ENCODE data around the gene ITGA5.

DNA sequence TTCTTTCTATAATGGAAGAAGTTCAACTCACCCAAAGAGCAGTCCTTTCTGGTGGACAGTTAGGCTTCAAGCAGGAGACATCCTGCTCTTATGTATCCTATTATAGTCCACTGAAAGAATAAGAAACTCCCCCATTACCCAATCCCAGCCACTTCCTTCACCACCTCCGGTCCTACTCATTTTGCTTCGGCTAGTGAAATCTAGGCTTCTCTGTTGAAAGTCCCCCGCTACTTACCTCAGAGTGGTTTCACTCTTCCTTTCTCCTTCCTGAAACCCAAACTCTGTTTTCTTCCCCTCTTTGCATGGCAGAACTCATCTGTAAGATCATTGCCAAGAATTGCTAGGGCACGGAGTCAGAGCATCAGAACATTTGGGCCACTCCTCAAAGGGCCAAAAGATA is 54.7 kb downstream of the ITGA5 start, which contains the start of gene GPR84:
- TF ChIP-seq, protein P1, sequence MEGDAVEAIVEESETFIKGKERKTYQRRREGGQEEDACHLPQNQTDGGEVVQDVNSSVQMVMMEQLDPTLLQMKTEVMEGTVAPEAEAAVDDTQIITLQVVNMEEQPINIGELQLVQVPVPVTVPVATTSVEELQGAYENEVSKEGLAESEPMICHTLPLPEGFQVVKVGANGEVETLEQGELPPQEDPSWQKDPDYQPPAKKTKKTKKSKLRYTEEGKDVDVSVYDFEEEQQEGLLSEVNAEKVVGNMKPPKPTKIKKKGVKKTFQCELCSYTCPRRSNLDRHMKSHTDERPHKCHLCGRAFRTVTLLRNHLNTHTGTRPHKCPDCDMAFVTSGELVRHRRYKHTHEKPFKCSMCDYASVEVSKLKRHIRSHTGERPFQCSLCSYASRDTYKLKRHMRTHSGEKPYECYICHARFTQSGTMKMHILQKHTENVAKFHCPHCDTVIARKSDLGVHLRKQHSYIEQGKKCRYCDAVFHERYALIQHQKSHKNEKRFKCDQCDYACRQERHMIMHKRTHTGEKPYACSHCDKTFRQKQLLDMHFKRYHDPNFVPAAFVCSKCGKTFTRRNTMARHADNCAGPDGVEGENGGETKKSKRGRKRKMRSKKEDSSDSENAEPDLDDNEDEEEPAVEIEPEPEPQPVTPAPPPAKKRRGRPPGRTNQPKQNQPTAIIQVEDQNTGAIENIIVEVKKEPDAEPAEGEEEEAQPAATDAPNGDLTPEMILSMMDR (IDR thresholded peaks at IDR 0.05; ENCODE audit: low read depth, low read length, poor library complexity, severe bottlenecking): no peak
- TF ChIP-seq EZH2phosphoT487 (IDR thresholded peaks at IDR 0.05; ENCODE audit: borderline replicate concordance, low read length): no peak
